AG04450 (cell line): ENCODE data around the gene BRSK2. TPM values are rescaled to one million over a fixed set of nuclear protein-coding genes. Genes with fewer than 3 reads are reported as not detected.

ENCODE experiments used
- CTCF ChIA-PET: fragments of 300-600, 350-600 bp; formaldehyde crosslinking; extraction: SDS; loops from one replicate; lab custom pipeline; 2022; ENCODE audit warnings: antibody characterized with exemption, inconsistent platforms; lab: Charles Lee
- POLR2A ChIA-PET: fragments of 350-600 bp; formaldehyde crosslinking; extraction: SDS; loops from one replicate; lab custom pipeline; 2021; ENCODE audit warnings: antibody characterized with exemption, inconsistent platforms; lab: Yijun Ruan, JAX
- DNase-seq: peaks from one replicate; pipeline ENCODE4 v3.0.0-alpha.2; 2011; ENCODE audit warnings: low read depth, low spot score
- H3K27ac ChIP-seq: one replicate; pipeline ENCODE4 v1.5.1; 2012; ENCODE audit warnings: low read depth, low read length, control low read depth
- H3K27me3 ChIP-seq: one replicate; pipeline ENCODE4 v1.6.0; 2012; ENCODE audit warnings: low read length; ENCODE audit not compliant: control insufficient read depth, insufficient read depth
- H3K4me3 ChIP-seq: 2 replicates; pipeline ENCODE4 v1.5.1; 2011; ENCODE audit warnings: mild to moderate bottlenecking, low read depth, low read length, control low read depth
- H3K9me3 ChIP-seq: 2 replicates; pipeline ENCODE4 v1.5.1; 2012; ENCODE audit warnings: low read length; ENCODE audit not compliant: control insufficient read depth, insufficient read depth
- polyA plus RNA-seq: library from polyadenylated mRNA; depleted of rRNA; stranded (reverse); fragments of >200 nt; gene quantifications from 2 replicates; pipeline ENCODE4 v1.2.3, GENCODE V29; 2011
- TF ChIP-seq, protein P1 (sequence below): IDR thresholded peaks from 2 replicates; pipeline ENCODE4 v1.5.1; 2011; ENCODE audit warnings: low read depth, low read length, control low read depth, inconsistent platforms

The BRSK2 gene
- polyA plus RNA-seq, 1 experiment: 0.11 TPM

DNA sequence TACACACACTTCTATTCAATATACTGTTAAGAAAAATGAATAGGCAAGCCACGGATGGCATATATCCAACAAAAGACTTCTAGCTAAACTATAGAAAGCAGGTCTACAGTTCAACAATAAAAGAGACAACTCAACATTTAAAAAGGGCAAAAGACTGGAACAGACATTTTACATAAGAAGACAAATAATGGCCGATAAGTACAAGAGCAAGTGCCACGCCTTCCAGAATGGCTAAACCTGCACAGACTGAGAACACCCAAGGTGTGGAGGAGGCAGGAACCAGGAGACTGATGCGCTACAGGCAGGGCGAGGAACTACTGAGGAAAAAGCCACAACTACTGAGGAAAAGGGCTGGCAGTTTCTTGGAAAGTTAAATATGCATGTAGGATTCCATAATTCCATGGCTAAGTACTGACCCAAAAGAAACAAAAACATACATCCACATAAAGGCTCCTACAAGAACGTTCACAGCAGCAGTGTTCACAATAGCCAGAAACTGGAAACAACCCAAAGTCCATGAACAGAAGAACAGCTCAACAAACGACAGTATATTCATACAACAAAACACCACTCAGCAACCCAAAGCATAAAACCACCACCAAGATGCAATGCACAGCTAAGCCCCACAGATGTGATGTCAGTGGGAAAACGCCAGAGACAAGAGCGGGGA is 106.5 kb downstream of the BRSK2 start:
- Histone ChIP-seq H3K9me3 (peaks cover 17% of the 10 kb centered on the region), H3K4me3 (no peak overlapping the region), H3K27me3 (no peaks in the 10 kb centered on the region), H3K27ac (no peak overlapping the region)
- POLR2A ChIA-PET: no interaction called here
- TF ChIP-seq, protein P1, sequence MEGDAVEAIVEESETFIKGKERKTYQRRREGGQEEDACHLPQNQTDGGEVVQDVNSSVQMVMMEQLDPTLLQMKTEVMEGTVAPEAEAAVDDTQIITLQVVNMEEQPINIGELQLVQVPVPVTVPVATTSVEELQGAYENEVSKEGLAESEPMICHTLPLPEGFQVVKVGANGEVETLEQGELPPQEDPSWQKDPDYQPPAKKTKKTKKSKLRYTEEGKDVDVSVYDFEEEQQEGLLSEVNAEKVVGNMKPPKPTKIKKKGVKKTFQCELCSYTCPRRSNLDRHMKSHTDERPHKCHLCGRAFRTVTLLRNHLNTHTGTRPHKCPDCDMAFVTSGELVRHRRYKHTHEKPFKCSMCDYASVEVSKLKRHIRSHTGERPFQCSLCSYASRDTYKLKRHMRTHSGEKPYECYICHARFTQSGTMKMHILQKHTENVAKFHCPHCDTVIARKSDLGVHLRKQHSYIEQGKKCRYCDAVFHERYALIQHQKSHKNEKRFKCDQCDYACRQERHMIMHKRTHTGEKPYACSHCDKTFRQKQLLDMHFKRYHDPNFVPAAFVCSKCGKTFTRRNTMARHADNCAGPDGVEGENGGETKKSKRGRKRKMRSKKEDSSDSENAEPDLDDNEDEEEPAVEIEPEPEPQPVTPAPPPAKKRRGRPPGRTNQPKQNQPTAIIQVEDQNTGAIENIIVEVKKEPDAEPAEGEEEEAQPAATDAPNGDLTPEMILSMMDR: no peak
- CTCF ChIA-PET: interaction anchor here (0.6 to 1.6 kb wide), 2 partner anchors 19 to 107 kb away, joined by 3 to 4 read pairs; partner anchors contain the start of gene BRSK2
- no peak for DNase-seq

DNA sequence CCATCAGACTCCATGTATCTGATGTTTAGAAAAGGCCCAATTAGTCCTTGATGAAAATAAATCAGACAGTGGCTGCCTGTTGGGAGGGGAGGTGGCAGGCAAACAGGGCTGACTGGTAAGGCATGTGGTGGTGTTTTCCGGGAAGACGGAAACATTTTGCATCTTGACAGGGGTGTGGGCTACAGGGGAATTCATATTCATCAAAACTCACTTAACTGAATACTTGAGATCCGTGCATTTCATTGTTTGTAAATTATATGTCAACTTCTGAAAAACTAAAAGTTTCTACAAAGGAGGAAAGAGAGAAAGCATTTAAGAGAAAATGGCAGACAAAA is 107.0 kb downstream of the BRSK2 start:
- H3K9me3 ChIP-seq: peaks cover 17% of the 10 kb centered on the region
- ChIA-PET CTCF (interaction anchor here (1.6 kb wide), 1 partner anchor 19 kb away, joined by 4 read pairs; no protein-coding TSS in a partner anchor), POLR2A (no interaction called here)
- TF ChIP-seq, protein P1: no peak
- no peak overlapping the region for H3K4me3 ChIP-seq
- H3K27me3 ChIP-seq: no peaks in the 10 kb centered on the region
- H3K27ac ChIP-seq: no peak overlapping the region
- DNase-seq: no peak

DNA sequence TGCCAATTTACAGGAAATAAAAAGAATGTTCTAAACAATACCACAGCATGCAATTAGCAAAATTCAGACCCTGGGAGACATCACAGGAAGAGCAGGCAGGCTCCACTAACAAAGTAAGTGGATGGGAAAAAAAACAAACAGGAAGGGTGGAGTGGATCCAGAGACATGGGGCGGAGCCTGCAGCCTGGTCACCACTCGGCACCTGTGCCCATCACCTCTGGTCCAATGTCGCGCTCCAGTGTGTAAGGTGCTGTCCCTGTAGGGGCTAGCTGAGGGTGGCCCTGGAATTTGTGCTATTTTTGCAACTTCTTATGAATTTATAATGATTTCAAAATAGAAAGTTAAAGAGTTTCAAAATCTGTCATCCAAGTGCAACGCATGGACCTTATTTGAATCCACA is 107.9 kb downstream of the BRSK2 start:
- CTCF ChIA-PET: interaction anchor here (1.6 kb wide), 1 partner anchor 18 kb away, joined by 4 read pairs; no protein-coding TSS in a partner anchor
- TF ChIP-seq, protein P1: no peak
- Histone ChIP-seq H3K27ac (no peak overlapping the region), H3K27me3 (no peaks in the 10 kb centered on the region), H3K4me3 (no peak overlapping the region), H3K9me3 (peaks cover 17% of the 10 kb centered on the region)
- no peak for DNase-seq
- POLR2A ChIA-PET: no interaction called here

DNA sequence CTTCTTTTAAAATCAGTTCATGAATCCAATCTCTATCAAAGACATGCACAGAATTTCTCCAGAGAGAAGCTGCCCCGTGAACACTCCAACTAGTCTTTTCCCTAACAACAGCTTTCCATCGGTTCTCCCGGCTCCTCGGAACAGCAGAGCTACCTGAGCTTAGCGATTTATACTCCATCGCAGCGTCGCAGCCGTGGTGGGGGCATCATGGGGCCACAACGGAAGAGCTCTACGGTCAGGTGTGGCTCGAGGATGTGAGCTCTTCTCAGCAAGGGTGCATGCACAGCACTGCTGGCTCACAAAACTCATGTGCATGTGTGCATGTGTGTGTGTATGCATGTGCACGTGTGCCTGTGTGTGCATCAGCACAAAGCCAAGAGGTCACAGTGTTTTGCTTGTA is 108.5 kb downstream of the BRSK2 start:
- ChIA-PET POLR2A (no interaction called here), CTCF (no interaction called here)
- TF ChIP-seq, protein P1: no peak
- no peak for DNase-seq
- H3K27ac ChIP-seq: no peak overlapping the region
- H3K27me3 ChIP-seq: no peaks in the 10 kb centered on the region
- H3K9me3 ChIP-seq: peaks cover 17% of the 10 kb centered on the region
- no peak overlapping the region for H3K4me3 ChIP-seq

GRCh38 chr11:1499261-1499890 is 109.6 kb downstream of the BRSK2 start:
- CTCF ChIA-PET: interaction anchor here (0.6 kb wide), 1 partner anchor 154 kb away, joined by 3 read pairs; no protein-coding TSS in a partner anchor
- POLR2A ChIA-PET: no interaction called here
- no peak overlapping the region for H3K4me3 ChIP-seq
- peaks cover 17% of the 10 kb centered on the region for H3K9me3 ChIP-seq
- no peak overlapping the region for H3K27ac ChIP-seq
- DNase-seq: no peak
- H3K27me3 ChIP-seq: no peaks in the 10 kb centered on the region
- TF ChIP-seq, protein P1: no peak
